Posterior vena cava (tissue), 2 donors: ENCODE results near the gene ABHD1. TPM values are rescaled to one million over a fixed set of nuclear protein-coding genes. Genes with fewer than 3 reads are reported as not detected.
"Not testable (repeated sequence)": the region's sequence is repeated elsewhere in the genome, so short reads cannot be mapped to it uniquely, and the experiment has no call there.

Experiments
- DNase-seq: peaks from one replicate; pipeline ENCODE4 v3.0.0-alpha.2; 2020; ENCODE audit warnings: low spot score
- intact Hi-C, 2 donors: fragments of 100-400 bp; cut with DNase I; formaldehyde crosslinking; loops; one replicate each; pipeline versions ENCODE4 v1.14.1 to v1.14.2; 2022 to 2023
- total RNA-seq, 2 donors: library from RNA; stranded (reverse); fragmentation: NEBNext Ultra II Directional; extraction: Animal tissue kit (Norgen Biotek cat#: 25700); gene quantifications; one replicate each; pipeline ENCODE4 v1.2.1, GENCODE V29; 2021
- donor health status: DM: yes; HTN: yes; CAD: no.
- donor health status: DM: yes; HTN: yes; CAD: no.

Gene ABHD1
- total RNA-seq, 2 donors from 2014 or later = 0.37 to 0.48 TPM

DNA sequence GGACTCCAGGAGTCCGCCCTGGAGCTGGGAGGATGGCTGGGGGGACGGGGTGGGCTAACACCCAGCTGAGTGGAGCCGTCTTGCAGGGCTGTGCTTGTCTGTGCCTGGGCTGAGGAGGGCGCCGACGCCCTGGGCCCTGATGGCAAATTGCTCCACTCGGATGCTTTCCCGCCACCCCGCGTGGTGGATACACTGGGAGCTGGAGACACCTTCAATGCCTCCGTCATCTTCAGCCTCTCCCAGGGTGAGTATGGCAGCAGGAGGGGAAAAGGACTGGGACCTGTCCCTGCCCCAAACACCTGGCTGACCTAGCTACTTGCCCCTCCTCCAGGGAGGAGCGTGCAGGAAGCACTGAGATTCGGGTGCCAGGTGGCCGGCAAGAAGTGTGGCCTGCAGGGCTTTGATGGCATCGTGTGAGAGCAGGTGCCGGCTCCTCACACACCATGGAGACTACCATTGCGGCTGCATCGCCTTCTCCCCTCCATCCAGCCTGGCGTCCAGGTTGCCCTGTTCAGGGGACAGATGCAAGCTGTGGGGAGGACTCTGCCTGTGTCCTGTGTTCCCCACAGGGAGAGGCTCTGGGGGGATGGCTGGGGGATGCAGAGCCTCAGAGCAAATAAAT is 24.2 kb upstream of the ABHD1 start:
- no peak for DNase-seq
- intact Hi-C loops = loop anchor here in 1 of 2 donors (5.0 kb wide), 1 partner anchor 103 kb away; no protein-coding TSS in a partner anchor

DNA sequence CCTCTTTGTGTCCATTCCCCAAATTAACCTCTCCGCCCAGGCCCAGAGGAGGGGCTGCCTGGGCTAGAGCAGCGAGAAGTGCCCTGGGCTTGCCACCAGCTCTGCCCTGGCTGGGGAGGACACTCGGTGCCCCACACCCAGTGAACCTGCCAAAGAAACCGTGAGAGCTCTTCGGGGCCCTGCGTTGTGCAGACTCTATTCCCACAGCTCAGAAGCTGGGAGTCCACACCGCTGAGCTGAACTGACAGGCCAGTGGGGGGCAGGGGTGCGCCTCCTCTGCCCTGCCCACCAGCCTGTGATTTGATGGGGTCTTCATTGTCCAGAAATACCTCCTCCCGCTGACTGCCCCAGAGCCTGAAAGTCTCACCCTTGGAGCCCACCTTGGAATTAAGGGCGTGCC is 23.6 kb upstream of the ABHD1 start:
- intact Hi-C loops = loop anchor here (5.0 kb wide), 3 partner anchors 92 to 177 kb away; partner anchors contain the start of gene DNAJC5G (in 1 of the 2)
- no peak for DNase-seq

DNA sequence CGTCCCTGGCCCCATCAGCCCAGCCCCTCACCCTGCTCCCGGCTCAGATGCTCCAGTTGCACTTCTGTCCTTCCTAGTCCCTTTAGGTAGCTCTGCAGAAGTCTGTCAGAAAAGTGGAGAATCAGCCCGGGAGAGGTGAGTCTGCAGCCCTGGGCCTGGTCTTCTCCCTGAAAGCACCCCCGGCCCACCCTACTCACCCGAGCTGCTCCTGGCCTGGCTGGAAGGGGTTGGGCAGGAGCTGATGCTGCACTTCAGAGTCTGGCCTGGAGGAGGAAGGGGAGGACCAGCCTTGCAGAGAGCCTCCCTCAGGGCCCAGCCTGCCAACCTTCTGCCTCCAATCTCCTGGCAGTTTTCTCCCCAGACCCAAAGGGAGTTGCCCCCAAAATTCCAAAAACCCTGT is 21.3 kb upstream of the ABHD1 start:
- intact Hi-C loops = loop anchor here (5.0 kb wide), 3 partner anchors 90 to 175 kb away; partner anchors contain the start of gene DNAJC5G (in 1 of the 2)
- DNase-seq = peak; percentile 47

DNA sequence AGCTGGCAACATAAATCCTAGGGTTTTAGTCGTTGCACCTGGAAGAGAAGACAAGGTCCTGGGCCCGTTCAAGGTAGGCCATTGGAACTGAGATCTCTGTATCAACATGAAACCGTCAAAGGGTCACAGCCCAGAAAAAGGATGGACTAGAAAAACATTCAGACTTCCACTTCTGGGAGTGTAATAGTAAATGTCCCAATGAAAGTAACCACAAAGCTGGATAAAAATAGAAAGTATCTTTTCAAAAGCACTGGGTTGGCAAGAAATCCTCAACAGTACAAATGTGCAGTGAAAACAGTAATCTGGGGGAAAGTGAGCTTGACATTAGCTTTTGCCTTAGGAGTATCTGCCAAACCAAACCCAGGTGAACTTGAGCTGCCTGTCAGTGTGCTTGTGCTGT is 17.6 kb upstream of the ABHD1 start:
- no peak for DNase-seq
- intact Hi-C loops = no loop called here

- DNase-seq = no peak
- intact Hi-C loops = no loop called here
Observed at GRCh38 chr2:27108221-27108620, 15.4 kb upstream of the ABHD1 start.

DNA sequence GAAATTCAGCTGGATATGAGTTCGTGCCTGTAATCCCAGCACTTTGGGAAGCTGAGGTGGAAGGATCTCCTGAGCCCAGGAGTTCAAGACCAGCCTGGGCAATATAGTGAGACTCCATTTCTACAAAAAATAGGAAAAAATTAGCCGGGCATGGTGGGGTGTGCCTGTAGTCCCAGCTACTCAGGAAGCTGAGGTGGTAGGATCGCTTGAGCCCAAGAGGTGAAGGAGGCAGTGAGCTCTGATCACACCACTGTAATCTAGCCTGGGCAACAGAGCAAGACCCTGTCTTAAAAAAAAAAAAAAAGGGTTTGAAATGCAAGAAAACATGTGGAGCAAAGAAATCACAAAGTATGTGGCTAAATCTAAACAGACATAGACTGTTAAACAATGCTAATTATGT is 14.5 kb upstream of the ABHD1 start:
- DNase-seq = no peak
- intact Hi-C loops = no loop called here

GRCh38 chr2:27110603-27111352 is 12.8 kb upstream of the ABHD1 start:
- intact Hi-C loops, DNase-seq: not testable (repeated sequence)

DNA sequence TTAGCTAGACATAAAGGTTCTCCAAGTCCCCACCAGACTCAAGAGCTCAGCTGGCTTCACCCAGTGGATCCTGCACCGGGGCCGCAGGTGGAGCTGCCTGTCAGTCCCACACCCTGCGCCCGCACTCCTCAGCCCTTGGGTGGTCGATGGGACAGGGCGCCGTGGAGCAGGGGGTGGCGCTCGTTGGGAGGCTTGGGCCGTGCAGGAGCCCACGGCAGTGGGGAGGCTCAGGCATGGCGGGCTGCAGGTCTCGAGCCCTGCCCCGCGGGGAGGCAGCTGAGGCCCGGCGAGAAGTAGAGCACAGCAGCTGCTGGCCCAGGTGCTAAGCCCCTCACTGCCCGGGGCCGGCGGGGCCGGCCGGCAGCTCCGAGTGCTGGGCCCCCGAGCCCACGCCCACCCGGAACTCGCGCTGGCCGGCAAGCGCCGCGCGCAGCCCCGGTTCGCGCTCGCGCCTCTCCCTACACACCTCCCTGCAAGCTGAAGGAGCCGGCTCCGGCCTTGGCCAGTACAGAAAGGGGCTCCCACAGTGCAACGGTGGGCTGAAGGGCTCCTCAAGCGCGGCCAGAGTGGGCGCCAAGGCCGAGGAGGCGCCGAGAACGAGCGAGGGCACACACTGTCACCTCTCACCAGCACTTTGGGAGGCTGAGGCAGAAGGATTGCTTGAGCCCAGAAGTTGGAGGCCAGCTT is 12.1 kb upstream of the ABHD1 start:
- DNase-seq, intact Hi-C loops: not testable (repeated sequence)

DNA sequence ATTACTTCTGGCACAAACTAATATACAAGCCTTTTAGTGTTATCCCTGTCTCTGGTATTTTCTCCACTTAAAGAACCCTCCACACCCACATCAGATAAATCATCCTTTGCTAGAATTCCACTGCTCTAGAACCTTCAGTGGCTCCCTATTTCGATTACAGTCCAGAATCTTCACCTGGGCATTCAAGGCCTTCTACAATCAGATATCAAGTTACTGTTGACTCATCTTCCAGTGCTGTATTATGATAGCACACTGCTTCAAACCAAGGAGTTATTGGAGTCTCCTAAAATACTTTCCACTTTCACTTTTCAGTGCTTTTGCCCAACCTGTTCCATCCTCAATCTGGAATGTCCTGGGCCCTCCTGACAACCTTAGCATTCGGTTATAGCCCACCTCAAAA is 8.1 kb upstream of the ABHD1 start:
- intact Hi-C loops = no loop called here
- no peak for DNase-seq

DNA sequence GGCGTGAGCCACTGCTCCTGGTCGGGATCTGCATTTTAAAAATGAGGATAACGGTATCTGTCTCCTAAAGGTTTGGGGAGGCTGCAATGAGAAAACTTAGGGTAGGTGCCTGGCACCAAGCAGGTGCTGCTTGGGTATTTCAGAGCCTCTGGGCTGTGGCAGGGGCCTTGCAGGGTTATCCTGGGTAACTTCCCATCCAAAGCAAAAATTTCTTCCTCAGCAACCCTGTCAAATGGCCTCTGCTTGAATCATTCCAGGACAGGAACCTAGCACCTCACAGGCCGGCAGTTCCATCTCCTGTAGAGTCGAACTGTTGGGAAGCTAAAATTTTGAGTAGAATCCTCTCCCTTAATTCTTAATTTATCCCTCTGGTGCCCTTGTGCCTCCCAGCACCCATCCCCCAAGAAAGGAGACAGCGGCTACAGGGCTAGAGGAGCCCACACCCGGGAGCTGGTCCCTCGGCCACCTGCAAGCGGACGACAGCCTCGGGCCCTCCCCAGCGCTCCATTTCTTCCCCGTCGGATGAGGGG is 5.6 kb upstream of the ABHD1 start:
- DNase-seq = peak; percentile 15
- intact Hi-C loops = no loop called here

- intact Hi-C loops = no loop called here
- peak; percentile 81 for DNase-seq
Observed at GRCh38 chr2:27118525-27119329, 4.9 kb upstream of the ABHD1 start, which contains the start of gene CGREF1. TSS of gene CGREF1 (minus strand) at chr2:27119128. CDS start at chr2:27104366, 14,762 bp downstream.

GRCh38 chr2:27119330-27119670 is 4.3 kb upstream of the ABHD1 start:
- peak; percentile 38 for DNase-seq
- intact Hi-C loops = not testable (repeated sequence)

- intact Hi-C loops = no loop called here
- no peak for DNase-seq
Observed at GRCh38 chr2:27121906-27122305, 1.7 kb upstream of the ABHD1 start.

DNA sequence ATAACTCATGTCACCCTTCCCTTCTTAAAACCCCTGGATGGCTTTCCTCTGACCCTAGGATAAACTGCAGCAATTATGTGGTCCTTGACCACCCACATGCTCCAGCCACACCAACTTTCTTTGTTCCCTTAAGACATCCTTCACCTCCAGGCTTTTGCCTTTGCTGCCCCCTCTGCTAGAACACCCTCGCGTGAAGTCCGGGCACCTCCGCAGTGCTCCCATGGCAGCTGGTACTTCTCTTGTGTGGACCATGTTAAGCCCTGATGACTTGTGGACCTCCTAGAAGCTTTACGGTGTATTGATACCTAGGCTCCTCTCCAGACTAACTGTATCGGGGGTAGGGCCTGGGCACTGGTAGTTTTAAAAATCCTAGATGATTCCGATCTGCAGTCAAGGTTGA is 824 bp upstream of the ABHD1 start:
- no peak for DNase-seq
- intact Hi-C loops = no loop called here

DNA sequence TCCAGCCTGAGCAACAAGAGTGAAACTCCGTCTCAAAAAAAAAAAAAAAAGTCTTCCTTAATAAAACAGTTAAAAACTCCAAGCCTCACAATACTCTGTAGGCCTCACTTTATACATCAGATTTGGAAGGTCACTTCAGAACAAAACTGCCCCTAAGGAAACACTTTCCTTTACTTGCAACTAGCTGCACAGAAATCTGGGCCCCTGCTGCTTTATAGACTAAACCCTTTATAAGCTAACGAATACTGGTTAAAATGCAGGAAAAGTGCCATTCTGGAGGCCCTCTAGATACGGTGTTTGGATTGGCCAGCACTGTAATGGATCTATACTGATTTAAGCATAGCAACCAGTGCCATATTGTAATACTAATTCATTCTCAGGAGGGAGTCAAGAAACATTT is 1.5 kb downstream of the ABHD1 start:
- DNase-seq = no peak
- intact Hi-C loops = no loop called here

GRCh38 chr2:27126252-27126710 is 2.7 kb downstream of the ABHD1 start:
- intact Hi-C loops = no loop called here

DNA sequence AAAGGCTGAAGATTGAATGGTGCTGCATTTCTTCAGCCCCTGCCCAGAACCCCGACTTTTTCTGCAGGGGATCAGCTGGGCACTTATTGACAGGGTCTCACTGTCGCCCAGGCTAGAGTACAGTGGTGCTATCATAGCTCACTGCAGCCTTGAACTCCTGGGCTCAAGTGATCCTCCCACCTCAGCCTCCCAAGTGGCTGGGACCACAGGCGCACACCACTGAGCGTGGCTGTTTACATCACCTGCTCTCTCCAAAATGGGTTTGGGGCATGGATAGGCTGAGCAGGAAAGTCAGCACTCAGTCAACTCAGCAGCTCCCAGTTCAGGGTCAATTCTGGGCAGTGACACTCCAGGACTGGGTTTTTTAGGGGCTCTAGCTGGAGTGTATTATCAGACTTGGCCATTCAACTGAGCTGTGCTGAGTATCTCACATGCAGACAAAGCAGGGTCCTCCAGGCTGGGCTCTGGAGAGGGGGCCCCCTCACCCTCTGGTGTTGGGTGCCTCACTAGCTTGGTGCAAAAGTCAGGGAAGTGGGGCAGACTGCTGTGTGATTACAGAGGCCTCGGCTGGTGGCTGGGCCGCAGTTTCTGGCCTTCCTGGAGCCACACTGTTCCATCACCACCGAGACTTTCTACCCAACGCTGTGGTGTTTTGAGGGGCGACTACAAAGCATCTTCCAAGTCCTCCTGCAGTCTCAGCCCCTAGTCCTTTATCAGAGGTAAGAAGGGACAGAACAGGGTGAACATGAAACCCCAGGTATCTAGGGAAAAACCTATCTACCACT is 4.5 kb downstream of the ABHD1 start:
- intact Hi-C loops = no loop called here
- no peak for DNase-seq

More at GRCh38 chr2:27126252-27126710, 2.7 kb downstream of the ABHD1 start:
- no peak for DNase-seq
